ENCODE results near the gene C7orf33. TPM values are rescaled to one million over a fixed set of nuclear protein-coding genes. Genes with fewer than 3 reads are reported as not detected.
"Not testable (repeated sequence)": the region's sequence is repeated elsewhere in the genome, so short reads cannot be mapped to it uniquely, and the experiment has no call there.

C7orf33 gene
- total RNA-seq, 2 experiments from 2014 or later = not detected

- Mint-ChIP-seq H3K4me1 (peaks cover 20% of the 10 kb centered on the region), H3K27me3 (peaks cover 20% of the 10 kb centered on the region), H3K27ac (no peak overlapping the region), H3K4me3 (no peak overlapping the region), H3K36me3 (ENCODE audit: low read depth) (no peaks in the 10 kb centered on the region), H3K9me3 (no peaks in the 10 kb centered on the region)
- ChIA-PET CTCF (interaction anchor here (0.8 to 2.7 kb wide), 2 partner anchors 10 to 58 kb away, joined by 3 to 23 read pairs; no protein-coding TSS in a partner anchor), POLR2A (interaction anchor here (0.9 to 1.0 kb wide), 2 partner anchors 28 to 113 kb away, joined by 3 to 4 read pairs; no protein-coding TSS in a partner anchor)
- DNase-seq = no peak
Observed at GRCh38 chr7:148585399-148585798, 5.2 kb upstream of the C7orf33 start.

- DNase-seq = no peak
- CTCF ChIA-PET = interaction anchor here (1.0 kb wide), 2 partner anchors 12 to 376 kb away, joined by 3 read pairs; no protein-coding TSS in a partner anchor
- Mint-ChIP-seq H3K27ac (no peak overlapping the region), H3K4me1 (peaks cover 20% of the 10 kb centered on the region), H3K27me3 (peaks cover 30% of the 10 kb centered on the region), H3K4me3 (no peak overlapping the region), H3K9me3 (no peaks in the 10 kb centered on the region), H3K36me3 (ENCODE audit: low read depth) (no peaks in the 10 kb centered on the region)
- POLR2A ChIA-PET = no interaction called here
Observed at GRCh38 chr7:148587076-148587475, 3.5 kb upstream of the C7orf33 start.

- Mint-ChIP-seq H3K4me1 (peaks cover 20% of the 10 kb centered on the region), H3K4me3 (no peak overlapping the region), H3K27ac (no peak overlapping the region), H3K9me3 (no peaks in the 10 kb centered on the region), H3K27me3 (peaks cover 32% of the 10 kb centered on the region), H3K36me3 (ENCODE audit: low read depth) (no peaks in the 10 kb centered on the region)
- DNase-seq = no peak
- CTCF ChIA-PET = interaction anchor here (1.0 kb wide), 1 partner anchor 13 kb away, joined by 3 read pairs; no protein-coding TSS in a partner anchor
- POLR2A ChIA-PET = interaction anchor here (0.9 kb wide), 1 partner anchor 110 kb away, joined by 3 read pairs; no protein-coding TSS in a partner anchor
Observed at GRCh38 chr7:148588168-148588567, 2.4 kb upstream of the C7orf33 start.

GRCh38 chr7:148588670-148589131, 1.9 kb upstream of the C7orf33 start:
- DNase-seq = no peak
- Mint-ChIP-seq H3K36me3 (ENCODE audit: low read depth) (no peaks in the 10 kb centered on the region), H3K4me3 (no peak overlapping the region), H3K9me3 (no peaks in the 10 kb centered on the region), H3K27ac (no peak overlapping the region), H3K4me1 (peaks cover 16% of the 10 kb centered on the region), H3K27me3 (peaks cover 34% of the 10 kb centered on the region)
- POLR2A ChIA-PET = interaction anchor here (0.9 kb wide), 1 partner anchor 109 kb away, joined by 3 read pairs; no protein-coding TSS in a partner anchor
- CTCF ChIA-PET = no interaction called here

GRCh38 chr7:148589640-148590039, 926 bp upstream of the C7orf33 start:
- POLR2A ChIA-PET = no interaction called here
- H3K27ac Mint-ChIP-seq = no peak overlapping the region
- CTCF ChIA-PET = no interaction called here
- no peaks in the 10 kb centered on the region for H3K36me3 Mint-ChIP-seq (ENCODE audit: low read depth)
- H3K9me3 Mint-ChIP-seq = no peaks in the 10 kb centered on the region
- peaks cover 8% of the 10 kb centered on the region for H3K4me1 Mint-ChIP-seq
- no peak for DNase-seq
- H3K4me3 Mint-ChIP-seq = no peak overlapping the region
- peaks cover 35% of the 10 kb centered on the region for H3K27me3 Mint-ChIP-seq

- DNase-seq; H3K4me1 Mint-ChIP-seq; H3K4me3 Mint-ChIP-seq; POLR2A ChIA-PET; CTCF ChIA-PET; H3K9me3 Mint-ChIP-seq; H3K27ac Mint-ChIP-seq; H3K36me3 Mint-ChIP-seq (ENCODE audit: low read depth): not testable (repeated sequence)
- H3K27me3 Mint-ChIP-seq = peaks cover 24% of the 10 kb centered on the region
Observed at GRCh38 chr7:148596354-148596753, 5.8 kb downstream of the C7orf33 start.

- Mint-ChIP-seq H3K27ac (no peak overlapping the region), H3K9me3 (peaks cover 6% of the 10 kb centered on the region), H3K27me3 (peaks cover 22% of the 10 kb centered on the region), H3K36me3 (ENCODE audit: low read depth) (no peaks in the 10 kb centered on the region), H3K4me1 (peaks cover 6% of the 10 kb centered on the region), H3K4me3 (no peak overlapping the region)
- DNase-seq = no peak
- POLR2A ChIA-PET = no interaction called here
- CTCF ChIA-PET = no interaction called here
Observed at GRCh38 chr7:148598351-148598750, 7.8 kb downstream of the C7orf33 start.

- CTCF ChIA-PET = no interaction called here
- peaks cover 4% of the 10 kb centered on the region for H3K36me3 Mint-ChIP-seq (ENCODE audit: low read depth)
- POLR2A ChIA-PET = no interaction called here
- H3K27me3 Mint-ChIP-seq = peaks cover 35% of the 10 kb centered on the region
- H3K4me3 Mint-ChIP-seq = no peak overlapping the region
- H3K4me1 Mint-ChIP-seq = peaks cover 16% of the 10 kb centered on the region
- H3K27ac Mint-ChIP-seq = no peak overlapping the region
- H3K9me3 Mint-ChIP-seq = peaks cover 21% of the 10 kb centered on the region
- DNase-seq = no peak
Observed at GRCh38 chr7:148605350-148605749, 14.8 kb downstream of the C7orf33 start.

GRCh38 chr7:148607151-148607661, 16.6 kb downstream of the C7orf33 start:
- H3K4me1 Mint-ChIP-seq = peaks cover 16% of the 10 kb centered on the region
- peaks cover 4% of the 10 kb centered on the region for H3K36me3 Mint-ChIP-seq (ENCODE audit: low read depth)
- H3K27ac Mint-ChIP-seq = no peak overlapping the region
- ChIA-PET CTCF (no interaction called here), POLR2A (no interaction called here)
- H3K27me3 Mint-ChIP-seq = peaks cover 35% of the 10 kb centered on the region
- H3K9me3 Mint-ChIP-seq = peaks cover 21% of the 10 kb centered on the region
- no peak overlapping the region for H3K4me3 Mint-ChIP-seq
- no peak for DNase-seq

- H3K27ac Mint-ChIP-seq = no peak overlapping the region
- no peak for DNase-seq
- POLR2A ChIA-PET = no interaction called here
- H3K36me3 Mint-ChIP-seq (ENCODE audit: low read depth) = peaks cover 4% of the 10 kb centered on the region
- H3K9me3 Mint-ChIP-seq = peaks cover 15% of the 10 kb centered on the region
- H3K4me1 Mint-ChIP-seq = peaks cover 16% of the 10 kb centered on the region
- CTCF ChIA-PET = no interaction called here
- H3K4me3 Mint-ChIP-seq = no peak overlapping the region
- peaks cover 39% of the 10 kb centered on the region for H3K27me3 Mint-ChIP-seq
Observed at GRCh38 chr7:148609045-148609725, 18.6 kb downstream of the C7orf33 start.

GRCh38 chr7:148611692-148612091, 21.1 kb downstream of the C7orf33 start:
- Mint-ChIP-seq H3K9me3 (peaks cover 2% of the 10 kb centered on the region), H3K27me3 (peaks cover 33% of the 10 kb centered on the region), H3K27ac (no peak overlapping the region), H3K4me1 (peaks cover 16% of the 10 kb centered on the region), H3K36me3 (ENCODE audit: low read depth) (no peaks in the 10 kb centered on the region), H3K4me3 (no peak overlapping the region)
- ChIA-PET CTCF (interaction anchor here (1.1 kb wide), 1 partner anchor 37 kb away, joined by 3 read pairs; no protein-coding TSS in a partner anchor), POLR2A (no interaction called here)
- DNase-seq = no peak

- Mint-ChIP-seq H3K27me3 (peaks cover 26% of the 10 kb centered on the region), H3K36me3 (ENCODE audit: low read depth) (peaks cover 7% of the 10 kb centered on the region), H3K4me1 (no peaks in the 10 kb centered on the region), H3K27ac (no peak overlapping the region), H3K4me3 (no peak overlapping the region), H3K9me3 (peaks cover 16% of the 10 kb centered on the region)
- ChIA-PET POLR2A (no interaction called here), CTCF (no interaction called here)
- DNase-seq = no peak
Observed at GRCh38 chr7:148615085-148615730, 24.6 kb downstream of the C7orf33 start.

GRCh38 chr7:148620749-148621359, 30.3 kb downstream of the C7orf33 start:
- peaks cover 16% of the 10 kb centered on the region for H3K9me3 Mint-ChIP-seq
- peaks cover 36% of the 10 kb centered on the region for H3K27me3 Mint-ChIP-seq
- no peak overlapping the region for H3K27ac Mint-ChIP-seq
- ChIA-PET POLR2A (no interaction called here), CTCF (interaction anchor here (1.0 kb wide), 1 partner anchor 94 kb away, joined by 3 read pairs; no protein-coding TSS in a partner anchor)
- peaks cover 7% of the 10 kb centered on the region for H3K36me3 Mint-ChIP-seq (ENCODE audit: low read depth)
- no peak for DNase-seq
- no peak overlapping the region for H3K4me3 Mint-ChIP-seq
- H3K4me1 Mint-ChIP-seq = peaks cover 14% of the 10 kb centered on the region
